ENCODE data around the gene GOLIM4.

DNA sequence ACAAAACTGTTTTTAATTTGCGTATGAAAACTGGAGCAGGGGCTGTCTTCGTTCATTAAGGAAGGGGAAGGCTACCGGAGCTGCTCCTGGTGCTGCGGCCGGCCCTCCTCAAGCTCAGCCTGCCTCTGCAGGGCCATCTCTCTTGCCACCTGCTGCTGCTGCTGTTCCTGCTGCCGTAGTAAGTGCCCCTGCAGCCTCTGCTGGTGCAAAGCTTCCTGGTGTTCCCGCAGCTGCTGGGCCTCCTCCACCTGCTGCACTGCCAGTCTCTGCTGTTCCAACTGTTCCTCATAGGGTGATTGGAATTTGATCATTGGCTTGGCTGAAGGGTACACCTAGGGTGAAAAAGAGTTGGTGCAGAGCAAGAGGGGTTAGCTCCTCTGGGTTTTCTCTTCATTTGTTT lies 66.0 kb downstream of the GOLIM4 start:
- TF ChIP-seq, protein P1, sequence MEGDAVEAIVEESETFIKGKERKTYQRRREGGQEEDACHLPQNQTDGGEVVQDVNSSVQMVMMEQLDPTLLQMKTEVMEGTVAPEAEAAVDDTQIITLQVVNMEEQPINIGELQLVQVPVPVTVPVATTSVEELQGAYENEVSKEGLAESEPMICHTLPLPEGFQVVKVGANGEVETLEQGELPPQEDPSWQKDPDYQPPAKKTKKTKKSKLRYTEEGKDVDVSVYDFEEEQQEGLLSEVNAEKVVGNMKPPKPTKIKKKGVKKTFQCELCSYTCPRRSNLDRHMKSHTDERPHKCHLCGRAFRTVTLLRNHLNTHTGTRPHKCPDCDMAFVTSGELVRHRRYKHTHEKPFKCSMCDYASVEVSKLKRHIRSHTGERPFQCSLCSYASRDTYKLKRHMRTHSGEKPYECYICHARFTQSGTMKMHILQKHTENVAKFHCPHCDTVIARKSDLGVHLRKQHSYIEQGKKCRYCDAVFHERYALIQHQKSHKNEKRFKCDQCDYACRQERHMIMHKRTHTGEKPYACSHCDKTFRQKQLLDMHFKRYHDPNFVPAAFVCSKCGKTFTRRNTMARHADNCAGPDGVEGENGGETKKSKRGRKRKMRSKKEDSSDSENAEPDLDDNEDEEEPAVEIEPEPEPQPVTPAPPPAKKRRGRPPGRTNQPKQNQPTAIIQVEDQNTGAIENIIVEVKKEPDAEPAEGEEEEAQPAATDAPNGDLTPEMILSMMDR (conservative IDR thresholded peaks at IDR 0.05; ENCODE audit: low read depth, low read length): no peak
- no peak for TF ChIP-seq EZH2 (IDR thresholded peaks at IDR 0.05; ENCODE audit: borderline replicate concordance, low read depth, low read length, poor library complexity, severe bottlenecking)

Measured in A673 (cell line).